Activated T-cell treated with anti-CD3 and anti-CD28 coated beads, Interleukin-2, amount 50 U/mL, for 24 hours (primary cell): ENCODE measurements around the gene TRPV2.
"Not testable (repeated sequence)": the region's sequence is repeated elsewhere in the genome, so short reads cannot be mapped to it uniquely, and the experiment has no call there.

ENCODE experiments used
- DNase-seq: peaks from one replicate; pipeline ENCODE4 v3.0.0-alpha.2; 2020
- H3K27ac Mint-ChIP-seq: 2 replicates; pipeline ENCODE4 v1.8.0; 2020; ENCODE audit warnings: mild to moderate bottlenecking, mixed read lengths
- H3K27me3 Mint-ChIP-seq: 2 replicates; pipeline ENCODE4 v1.8.0; 2020; ENCODE audit warnings: mixed read lengths
- H3K36me3 Mint-ChIP-seq: 2 replicates; pipeline ENCODE4 v1.8.0; 2020; ENCODE audit warnings: low read depth, mixed read lengths
- H3K4me1 Mint-ChIP-seq: 2 replicates; pipeline ENCODE4 v1.8.0; 2020; ENCODE audit warnings: low read depth, mixed read lengths
- H3K4me3 Mint-ChIP-seq: 2 replicates; pipeline ENCODE4 v1.8.0; 2020; ENCODE audit warnings: mild to moderate bottlenecking, moderate library complexity, mixed read lengths
- H3K9me3 Mint-ChIP-seq: 2 replicates; pipeline ENCODE4 v1.8.0; 2020; ENCODE audit warnings: mixed read lengths

The TRPV2 gene

GRCh38 chr17:16391451-16391850 lies 23.9 kb upstream of the TRPV2 start:
- peaks cover 5% of the 10 kb centered on the region for H3K27me3 Mint-ChIP-seq
- no peaks in the 10 kb centered on the region for H3K36me3 Mint-ChIP-seq
- H3K9me3 Mint-ChIP-seq, result no peaks in the 10 kb centered on the region
- no peak for DNase-seq
- H3K4me1 Mint-ChIP-seq, result peaks cover 8% of the 10 kb centered on the region
- no peak overlapping the region for H3K4me3 Mint-ChIP-seq
- H3K27ac Mint-ChIP-seq, result no peak overlapping the region

- not testable (repeated sequence) for H3K4me1 Mint-ChIP-seq, H3K27ac Mint-ChIP-seq, H3K27me3 Mint-ChIP-seq, H3K36me3 Mint-ChIP-seq, H3K9me3 Mint-ChIP-seq, H3K4me3 Mint-ChIP-seq, DNase-seq
These were observed 22.9 kb upstream of the TRPV2 start for GRCh38 chr17:16392491-16392890.

GRCh38 chr17:16395887-16396286 lies 19.5 kb upstream of the TRPV2 start:
- not testable (repeated sequence) for H3K9me3 Mint-ChIP-seq, H3K4me1 Mint-ChIP-seq, H3K36me3 Mint-ChIP-seq, DNase-seq, H3K4me3 Mint-ChIP-seq, H3K27me3 Mint-ChIP-seq, H3K27ac Mint-ChIP-seq

GRCh38 chr17:16396693-16397092 lies 18.7 kb upstream of the TRPV2 start:
- DNase-seq, H3K27ac Mint-ChIP-seq, H3K4me3 Mint-ChIP-seq, H3K9me3 Mint-ChIP-seq, H3K36me3 Mint-ChIP-seq, H3K27me3 Mint-ChIP-seq, H3K4me1 Mint-ChIP-seq: not testable (repeated sequence)

GRCh38 chr17:16398270-16399267 lies 16.8 kb upstream of the TRPV2 start:
- Mint-ChIP-seq H3K27me3 (no peaks in the 10 kb centered on the region), H3K27ac (no peak overlapping the region), H3K9me3 (no peaks in the 10 kb centered on the region), H3K36me3 (no peaks in the 10 kb centered on the region), H3K4me1 (peaks cover 8% of the 10 kb centered on the region), H3K4me3 (no peak overlapping the region)
- no peak for DNase-seq

- not testable (repeated sequence) for DNase-seq, H3K4me3 Mint-ChIP-seq, H3K36me3 Mint-ChIP-seq, H3K4me1 Mint-ChIP-seq, H3K9me3 Mint-ChIP-seq, H3K27ac Mint-ChIP-seq
- H3K27me3 Mint-ChIP-seq, result peaks cover 14% of the 10 kb centered on the region
These were observed 11.5 kb upstream of the TRPV2 start for GRCh38 chr17:16403847-16404246.

GRCh38 chr17:16406742-16407674 lies 8.4 kb upstream of the TRPV2 start:
- peak overlapping the region; percentile 42 for H3K4me3 Mint-ChIP-seq
- no peaks in the 10 kb centered on the region for H3K36me3 Mint-ChIP-seq
- no peaks in the 10 kb centered on the region for H3K9me3 Mint-ChIP-seq
- H3K27me3 Mint-ChIP-seq, result peaks cover 14% of the 10 kb centered on the region
- H3K27ac Mint-ChIP-seq, result no peak overlapping the region
- peaks cover 4% of the 10 kb centered on the region for H3K4me1 Mint-ChIP-seq
- DNase-seq, result no peak

GRCh38 chr17:16407911-16408588 lies 7.3 kb upstream of the TRPV2 start:
- Mint-ChIP-seq H3K4me1 (peaks cover 4% of the 10 kb centered on the region), H3K4me3 (no peak overlapping the region), H3K9me3 (no peaks in the 10 kb centered on the region), H3K27me3 (peaks cover 14% of the 10 kb centered on the region), H3K36me3 (no peaks in the 10 kb centered on the region), H3K27ac (no peak overlapping the region)
- no peak for DNase-seq

- Mint-ChIP-seq H3K4me1 (peaks cover 65% of the 10 kb centered on the region), H3K4me3 (peak overlapping the region; percentile 99)
These were observed 2.0 kb downstream of the TRPV2 start for GRCh38 chr17:16417399-16417798.

GRCh38 chr17:16417896-16418684 lies 2.7 kb downstream of the TRPV2 start:
- H3K9me3 Mint-ChIP-seq, result no peaks in the 10 kb centered on the region
- peak overlapping the region; percentile 100 for H3K27ac Mint-ChIP-seq
- H3K4me3 Mint-ChIP-seq, result peak overlapping the region; percentile 67
- H3K27me3 Mint-ChIP-seq, result no peaks in the 10 kb centered on the region
- DNase-seq, result no peak
- H3K4me1 Mint-ChIP-seq, result peaks cover 69% of the 10 kb centered on the region
- peaks cover 72% of the 10 kb centered on the region for H3K36me3 Mint-ChIP-seq

More at GRCh38 chr17:16417399-16417798, 2.0 kb downstream of the TRPV2 start:
- peaks cover 65% of the 10 kb centered on the region for H3K36me3 Mint-ChIP-seq
- H3K27ac Mint-ChIP-seq, result peak overlapping the region; percentile 100
- no peaks in the 10 kb centered on the region for H3K9me3 Mint-ChIP-seq
- no peak for DNase-seq
- H3K27me3 Mint-ChIP-seq, result no peaks in the 10 kb centered on the region

- no peaks in the 10 kb centered on the region for H3K27me3 Mint-ChIP-seq
- H3K4me1 Mint-ChIP-seq, result peaks cover 69% of the 10 kb centered on the region
- peak overlapping the region; percentile 67 for H3K4me3 Mint-ChIP-seq
- peaks cover 78% of the 10 kb centered on the region for H3K36me3 Mint-ChIP-seq
- no peaks in the 10 kb centered on the region for H3K9me3 Mint-ChIP-seq
- DNase-seq, result peak; percentile 44
- H3K27ac Mint-ChIP-seq, result peak overlapping the region; percentile 100
These were observed 3.3 kb downstream of the TRPV2 start for GRCh38 chr17:16418685-16419068.

GRCh38 chr17:16419074-16419928 lies 3.9 kb downstream of the TRPV2 start:
- no peaks in the 10 kb centered on the region for H3K9me3 Mint-ChIP-seq
- H3K27ac Mint-ChIP-seq, result peak overlapping the region; percentile 100
- H3K4me1 Mint-ChIP-seq, result peaks cover 66% of the 10 kb centered on the region
- peaks cover 76% of the 10 kb centered on the region for H3K36me3 Mint-ChIP-seq
- H3K4me3 Mint-ChIP-seq, result peak overlapping the region; percentile 67
- DNase-seq, result peak; percentile 66
- no peaks in the 10 kb centered on the region for H3K27me3 Mint-ChIP-seq

- Mint-ChIP-seq H3K36me3 (peaks cover 73% of the 10 kb centered on the region), H3K27ac (peak overlapping the region; percentile 100), H3K27me3 (no peaks in the 10 kb centered on the region), H3K4me1 (peaks cover 61% of the 10 kb centered on the region), H3K4me3 (peak overlapping the region; percentile 67), H3K9me3 (no peaks in the 10 kb centered on the region)
- DNase-seq, result peak; percentile 69
These were observed 4.5 kb downstream of the TRPV2 start for GRCh38 chr17:16419929-16420271.
